ENCODE data around the gene ARHGEF25. TPM values are rescaled to one million over a fixed set of nuclear protein-coding genes. Genes with fewer than 3 reads are reported as not detected.
"Not testable (repeated sequence)": the region's sequence is repeated elsewhere in the genome, so short reads cannot be mapped to it uniquely, and the experiment has no call there.

ARHGEF25 gene
- 16.3 TPM for total RNA-seq
- long read RNA-seq: 0 reads

GRCh38 chr12:57611108-57611826 is at the start of gene ARHGEF25:
TSS of gene ARHGEF25 (plus strand) at chr12:57611435. CDS start at chr12:57611895, 460 bp downstream.
- Histone ChIP-seq H3K4me3 (peak within 1 kb of the TSS; percentile 62), H3K9me3 (no peaks in the 10 kb centered on the region), H3K36me3 (no peaks in the 10 kb centered on the region), H3K27me3 (peaks cover 14% of the 10 kb centered on the region), H3K27ac (peak within 1 kb of the TSS; percentile 73), H3K4me1 (peaks cover 6% of the 10 kb centered on the region)
- DNase-seq (no peak), ATAC-seq (peak; percentile 69)
- no peak for TF ChIP-seq CTCF (IDR thresholded peaks at IDR 0.05)
- intact Hi-C loops (cut with DNase I): no loop called here

- intact Hi-C loops (cut with DNase I): no loop called here
- H3K36me3 ChIP-seq: no peaks in the 10 kb centered on the region
- H3K27me3 ChIP-seq: no peaks in the 10 kb centered on the region
- ATAC-seq: no peak
- TF ChIP-seq CTCF (IDR thresholded peaks at IDR 0.05): no peak
- no peaks in the 10 kb centered on the region for H3K4me1 ChIP-seq
- H3K27ac ChIP-seq: no peak overlapping the region
- no peaks in the 10 kb centered on the region for H3K9me3 ChIP-seq
- no peak for DNase-seq
- no peak overlapping the region for H3K4me3 ChIP-seq
These were observed 47.9 kb upstream of the ARHGEF25 start for GRCh38 chr12:57563358-57563757.

GRCh38 chr12:57564178-57564740 is 47.0 kb upstream of the ARHGEF25 start:
- H3K4me3 ChIP-seq: no peak overlapping the region
- H3K27me3 ChIP-seq: no peaks in the 10 kb centered on the region
- TF ChIP-seq CTCF (IDR thresholded peaks at IDR 0.05): no peak
- H3K9me3 ChIP-seq: no peaks in the 10 kb centered on the region
- no peak for DNase-seq
- H3K27ac ChIP-seq: no peak overlapping the region
- intact Hi-C loops (cut with DNase I): no loop called here
- no peaks in the 10 kb centered on the region for H3K4me1 ChIP-seq
- no peak for ATAC-seq
- no peaks in the 10 kb centered on the region for H3K36me3 ChIP-seq

GRCh38 chr12:57568838-57569237 is 42.4 kb upstream of the ARHGEF25 start:
- Histone ChIP-seq H3K4me3 (no peak overlapping the region), H3K36me3 (no peaks in the 10 kb centered on the region), H3K27me3 (no peaks in the 10 kb centered on the region), H3K9me3 (no peaks in the 10 kb centered on the region), H3K4me1 (no peaks in the 10 kb centered on the region), H3K27ac (no peak overlapping the region)
- ATAC-seq (no peak), DNase-seq (no peak)
- TF ChIP-seq CTCF (IDR thresholded peaks at IDR 0.05): no peak
- intact Hi-C loops (cut with DNase I): no loop called here

GRCh38 chr12:57569858-57570257 is 41.4 kb upstream of the ARHGEF25 start:
- Histone ChIP-seq H3K4me1 (no peaks in the 10 kb centered on the region), H3K27ac (no peak overlapping the region), H3K4me3 (no peak overlapping the region), H3K9me3 (no peaks in the 10 kb centered on the region), H3K36me3 (no peaks in the 10 kb centered on the region), H3K27me3 (no peaks in the 10 kb centered on the region)
- ATAC-seq (no peak), DNase-seq (no peak)
- TF ChIP-seq CTCF (IDR thresholded peaks at IDR 0.05): no peak
- intact Hi-C loops (cut with DNase I): no loop called here

GRCh38 chr12:57570438-57570837 is 40.8 kb upstream of the ARHGEF25 start:
- H3K4me1 ChIP-seq; H3K36me3 ChIP-seq; intact Hi-C loops (cut with DNase I); H3K9me3 ChIP-seq; DNase-seq; ATAC-seq; H3K4me3 ChIP-seq; H3K27me3 ChIP-seq; H3K27ac ChIP-seq: not testable (repeated sequence)
